ENCODE measurements around the gene GP9. TPM values are rescaled to one million over a fixed set of nuclear protein-coding genes. Genes with fewer than 3 reads are reported as not detected.

The GP9 gene
- total and polyA plus RNA-seq, 4 donors, result 0.16 to 12.0 TPM; not detected in 2

DNA sequence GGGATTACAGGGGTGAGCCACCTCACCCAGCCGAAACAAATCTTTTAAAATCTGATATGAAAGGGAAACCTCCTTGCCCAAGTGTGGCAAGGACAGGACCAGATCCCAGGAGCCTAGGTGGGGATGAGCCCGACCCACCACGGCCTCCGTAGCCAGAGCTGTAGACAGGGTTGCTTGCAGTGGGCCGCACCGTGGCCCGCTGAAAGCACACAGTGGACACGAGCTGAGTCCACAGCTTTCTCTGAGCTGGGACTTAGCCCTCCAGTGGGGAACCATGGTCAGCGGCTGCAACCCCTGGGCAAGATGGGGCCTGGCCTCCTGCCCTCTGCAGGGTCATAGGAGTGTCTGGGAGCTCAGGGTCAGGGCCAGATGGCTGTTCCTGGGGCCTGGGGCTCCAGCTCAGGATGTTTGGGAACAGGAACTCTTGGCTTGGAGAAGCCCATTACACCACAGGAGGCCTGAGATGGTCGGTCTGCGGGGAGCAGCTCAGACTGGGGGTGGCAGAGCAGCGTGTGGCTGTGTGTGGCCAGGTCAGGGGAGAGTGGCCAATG is 24.7 kb downstream of the GP9 start:
- no peak overlapping the region for H3K27ac ChIP-seq (ENCODE audit: low read depth in 1 of 2, low read length in 2 of 2)
- no peaks in the 10 kb centered on the region for H3K36me3 ChIP-seq (ENCODE audit: control insufficient read depth in 4 of 4, insufficient read depth in 3 of 4, low read depth in 1 of 4, low read length in 3 of 4)
- H3K4me3 ChIP-seq (ENCODE audit: low read depth in 1 of 3, low read length in 3 of 3), result no peak overlapping the region
- H3K9ac ChIP-seq (ENCODE audit: low read depth in 1 of 2, low read length in 2 of 2), result no peak overlapping the region
- no peaks in the 10 kb centered on the region for H3K9me3 ChIP-seq (ENCODE audit: control insufficient read depth in 4 of 4, low read length in 3 of 4)
- no peak for DNase-seq (ENCODE audit: low spot score)
- peaks cover 0 to 6% (median 0%) of the 10 kb centered on the region in 4 donors for H3K4me1 ChIP-seq (ENCODE audit: control insufficient read depth in 4 of 4, insufficient read depth in 4 of 4, low read length in 3 of 4)
- TF ChIP-seq NR2F2 (IDR thresholded peaks at IDR 0.05), result no peak
- TF ChIP-seq MAX (IDR thresholded peaks at IDR 0.05), result no peak
- TF ChIP-seq, protein P1, sequence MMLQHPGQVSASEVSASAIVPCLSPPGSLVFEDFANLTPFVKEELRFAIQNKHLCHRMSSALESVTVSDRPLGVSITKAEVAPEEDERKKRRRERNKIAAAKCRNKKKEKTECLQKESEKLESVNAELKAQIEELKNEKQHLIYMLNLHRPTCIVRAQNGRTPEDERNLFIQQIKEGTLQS (IDR thresholded peaks at IDR 0.05), result no peak
- no peak for TF ChIP-seq YY1 (IDR thresholded peaks at IDR 0.05)
- TF ChIP-seq, protein P2, sequence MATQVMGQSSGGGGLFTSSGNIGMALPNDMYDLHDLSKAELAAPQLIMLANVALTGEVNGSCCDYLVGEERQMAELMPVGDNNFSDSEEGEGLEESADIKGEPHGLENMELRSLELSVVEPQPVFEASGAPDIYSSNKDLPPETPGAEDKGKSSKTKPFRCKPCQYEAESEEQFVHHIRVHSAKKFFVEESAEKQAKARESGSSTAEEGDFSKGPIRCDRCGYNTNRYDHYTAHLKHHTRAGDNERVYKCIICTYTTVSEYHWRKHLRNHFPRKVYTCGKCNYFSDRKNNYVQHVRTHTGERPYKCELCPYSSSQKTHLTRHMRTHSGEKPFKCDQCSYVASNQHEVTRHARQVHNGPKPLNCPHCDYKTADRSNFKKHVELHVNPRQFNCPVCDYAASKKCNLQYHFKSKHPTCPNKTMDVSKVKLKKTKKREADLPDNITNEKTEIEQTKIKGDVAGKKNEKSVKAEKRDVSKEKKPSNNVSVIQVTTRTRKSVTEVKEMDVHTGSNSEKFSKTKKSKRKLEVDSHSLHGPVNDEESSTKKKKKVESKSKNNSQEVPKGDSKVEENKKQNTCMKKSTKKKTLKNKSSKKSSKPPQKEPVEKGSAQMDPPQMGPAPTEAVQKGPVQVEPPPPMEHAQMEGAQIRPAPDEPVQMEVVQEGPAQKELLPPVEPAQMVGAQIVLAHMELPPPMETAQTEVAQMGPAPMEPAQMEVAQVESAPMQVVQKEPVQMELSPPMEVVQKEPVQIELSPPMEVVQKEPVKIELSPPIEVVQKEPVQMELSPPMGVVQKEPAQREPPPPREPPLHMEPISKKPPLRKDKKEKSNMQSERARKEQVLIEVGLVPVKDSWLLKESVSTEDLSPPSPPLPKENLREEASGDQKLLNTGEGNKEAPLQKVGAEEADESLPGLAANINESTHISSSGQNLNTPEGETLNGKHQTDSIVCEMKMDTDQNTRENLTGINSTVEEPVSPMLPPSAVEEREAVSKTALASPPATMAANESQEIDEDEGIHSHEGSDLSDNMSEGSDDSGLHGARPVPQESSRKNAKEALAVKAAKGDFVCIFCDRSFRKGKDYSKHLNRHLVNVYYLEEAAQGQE (IDR thresholded peaks at IDR 0.05), result no peak
- no peak for TF ChIP-seq SP1 (IDR thresholded peaks at IDR 0.05)
- TF ChIP-seq, protein P3, sequence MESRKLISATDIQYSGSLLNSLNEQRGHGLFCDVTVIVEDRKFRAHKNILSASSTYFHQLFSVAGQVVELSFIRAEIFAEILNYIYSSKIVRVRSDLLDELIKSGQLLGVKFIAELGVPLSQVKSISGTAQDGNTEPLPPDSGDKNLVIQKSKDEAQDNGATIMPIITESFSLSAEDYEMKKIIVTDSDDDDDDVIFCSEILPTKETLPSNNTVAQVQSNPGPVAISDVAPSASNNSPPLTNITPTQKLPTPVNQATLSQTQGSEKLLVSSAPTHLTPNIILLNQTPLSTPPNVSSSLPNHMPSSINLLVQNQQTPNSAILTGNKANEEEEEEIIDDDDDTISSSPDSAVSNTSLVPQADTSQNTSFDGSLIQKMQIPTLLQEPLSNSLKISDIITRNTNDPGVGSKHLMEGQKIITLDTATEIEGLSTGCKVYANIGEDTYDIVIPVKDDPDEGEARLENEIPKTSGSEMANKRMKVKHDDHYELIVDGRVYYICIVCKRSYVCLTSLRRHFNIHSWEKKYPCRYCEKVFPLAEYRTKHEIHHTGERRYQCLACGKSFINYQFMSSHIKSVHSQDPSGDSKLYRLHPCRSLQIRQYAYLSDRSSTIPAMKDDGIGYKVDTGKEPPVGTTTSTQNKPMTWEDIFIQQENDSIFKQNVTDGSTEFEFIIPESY (IDR thresholded peaks at IDR 0.05), result no peak
- no peak for TF ChIP-seq FOXA2 (IDR thresholded peaks at IDR 0.05)
- TF ChIP-seq TAF1 (conservative IDR thresholded peaks at IDR 0.05), result no peak
- no peak for TF ChIP-seq RXRA (IDR thresholded peaks at IDR 0.05)
- TF ChIP-seq FOXA1 (IDR thresholded peaks at IDR 0.05), result no peak
- TF ChIP-seq GABPA (IDR thresholded peaks at IDR 0.05 in 1 of 2, conservative IDR thresholded peaks at IDR 0.05 in 1 of 2), result no peak
- TF ChIP-seq HNF4G (IDR thresholded peaks at IDR 0.05), result no peak
- WGBS, result 93% methylated on average over 12 of the region's 12 CpGs
- H3K27me3 ChIP-seq (ENCODE audit: control insufficient read depth in 4 of 4, insufficient read depth in 4 of 4, low read length in 3 of 4), result no peaks in the 10 kb centered on the region

GRCh38 chr3:129085818-129086217 is 25.2 kb downstream of the GP9 start:
- no peaks in the 10 kb centered on the region for H3K27me3 ChIP-seq (ENCODE audit: control insufficient read depth in 4 of 4, insufficient read depth in 4 of 4, low read length in 3 of 4)
- peaks cover 0 to 6% (median 0%) of the 10 kb centered on the region in 4 donors for H3K4me1 ChIP-seq (ENCODE audit: control insufficient read depth in 4 of 4, insufficient read depth in 4 of 4, low read length in 3 of 4)
- 88% methylated on average over 4 of the region's 4 CpGs for WGBS
- H3K9me3 ChIP-seq (ENCODE audit: control insufficient read depth in 4 of 4, low read length in 3 of 4), result no peaks in the 10 kb centered on the region
- H3K36me3 ChIP-seq (ENCODE audit: control insufficient read depth in 4 of 4, insufficient read depth in 3 of 4, low read depth in 1 of 4, low read length in 3 of 4), result no peaks in the 10 kb centered on the region
- H3K4me3 ChIP-seq (ENCODE audit: low read depth in 1 of 3, low read length in 3 of 3), result no peak overlapping the region
- no peak for DNase-seq (ENCODE audit: low spot score)
- H3K9ac ChIP-seq (ENCODE audit: low read depth in 1 of 2, low read length in 2 of 2), result no peak overlapping the region
- TF ChIP-seq, protein P1 (IDR thresholded peaks at IDR 0.05), result no peak
- no peak for TF ChIP-seq EGR1 (IDR thresholded peaks at IDR 0.05; ENCODE audit: low read depth in 2 of 2)
- no peak for TF ChIP-seq GABPA (IDR thresholded peaks at IDR 0.05 in 1 of 2, conservative IDR thresholded peaks at IDR 0.05 in 1 of 2)
- TF ChIP-seq HNF4A (conservative IDR thresholded peaks at IDR 0.05), result no peak
- TF ChIP-seq HNF4G (IDR thresholded peaks at IDR 0.05), result no peak
- no peak for TF ChIP-seq YY1 (IDR thresholded peaks at IDR 0.05)
- TF ChIP-seq TAF1 (conservative IDR thresholded peaks at IDR 0.05), result no peak
- no peak for TF ChIP-seq RAD21 (IDR thresholded peaks at IDR 0.05)
- H3K27ac ChIP-seq (ENCODE audit: low read depth in 1 of 2, low read length in 2 of 2), result no peak overlapping the region

Data from liver (tissue), 9 donors.